ENCODE measurements around the gene APBA1. TPM values are rescaled to one million over a fixed set of nuclear protein-coding genes. Genes with fewer than 3 reads are reported as not detected.

The APBA1 gene
- total RNA-seq, 1 donor from 2014 or later, result 0.55 TPM

GRCh38 chr9:69472101-69472620 is 200.0 kb downstream of the APBA1 start:
- DNase-seq (ENCODE audit: low read depth), result no peak

DNA sequence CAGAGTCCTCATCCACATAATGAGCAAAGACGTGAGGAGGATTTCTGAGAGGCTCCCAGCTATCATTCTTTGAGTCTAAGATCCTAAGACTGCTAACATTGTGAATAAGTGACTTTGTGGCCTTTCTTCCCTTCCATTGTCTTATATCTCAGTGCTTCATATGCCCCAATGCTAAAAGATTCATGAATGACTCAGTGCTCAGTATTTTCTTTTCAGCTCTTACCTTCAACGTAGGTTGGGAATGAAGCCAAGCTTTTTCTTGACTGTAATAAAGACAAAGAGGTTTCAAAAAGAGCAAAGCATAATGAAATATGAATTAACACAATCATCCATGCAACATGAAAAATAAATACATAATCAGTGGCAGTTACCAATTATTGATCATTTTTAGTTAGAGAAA is 200.7 kb downstream of the APBA1 start:
- peak; percentile 81 for DNase-seq (ENCODE audit: low read depth)

GRCh38 chr9:69470186-69470977 is 201.8 kb downstream of the APBA1 start:
- DNase-seq (ENCODE audit: low read depth), result peak; percentile 83

DNA sequence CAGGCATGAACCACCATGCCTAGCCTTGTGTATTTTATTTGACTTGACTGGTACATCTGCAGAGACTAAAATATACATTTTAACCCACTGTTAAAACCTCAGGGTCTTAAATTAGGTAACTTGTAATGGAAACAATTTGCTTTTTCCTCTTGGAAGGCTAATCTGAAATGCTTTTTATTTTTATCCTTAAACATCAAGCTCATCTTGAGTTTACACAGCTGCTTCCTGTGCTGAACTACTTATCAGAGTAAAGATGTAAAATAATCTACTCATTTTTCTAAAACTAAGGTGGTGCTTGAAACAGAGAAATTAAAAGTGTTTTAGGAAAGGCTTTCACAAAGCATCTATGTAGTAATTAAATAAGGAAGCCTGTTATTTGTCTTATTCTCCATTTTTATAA is 203.0 kb downstream of the APBA1 start:
- no peak for DNase-seq (ENCODE audit: low read depth)

- peak; percentile 21 for DNase-seq (ENCODE audit: low read depth)
These were observed 203.8 kb downstream of the APBA1 start for GRCh38 chr9:69468380-69468779.

GRCh38 chr9:69466151-69466550 is 206.0 kb downstream of the APBA1 start:
- peak; percentile 42 for DNase-seq (ENCODE audit: low read depth)

- no peak for DNase-seq (ENCODE audit: low read depth)
These were observed 206.7 kb downstream of the APBA1 start for GRCh38 chr9:69465473-69465872.

- DNase-seq (ENCODE audit: low read depth), result no peak
These were observed 208.6 kb downstream of the APBA1 start for GRCh38 chr9:69463497-69464068.

DNA sequence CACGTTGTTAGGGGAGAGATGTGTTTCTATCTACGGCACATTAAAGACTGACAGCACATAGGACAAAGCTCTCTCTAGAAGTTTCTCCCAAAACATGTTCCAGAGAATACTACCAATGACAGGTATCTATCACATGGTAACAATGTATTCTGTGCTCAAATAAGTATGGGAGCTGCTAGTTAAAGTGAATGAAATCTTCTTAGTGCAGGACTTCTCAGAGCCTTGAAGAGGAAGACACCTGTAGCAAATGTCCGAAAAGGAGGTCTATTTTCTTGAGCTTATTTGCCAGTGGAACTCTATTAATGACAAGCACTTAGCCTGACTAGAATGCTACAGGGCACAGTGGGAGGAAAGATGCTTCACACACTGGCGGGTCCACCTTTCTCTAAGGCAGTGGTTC is 209.8 kb downstream of the APBA1 start:
- DNase-seq (ENCODE audit: low read depth), result no peak

DNA sequence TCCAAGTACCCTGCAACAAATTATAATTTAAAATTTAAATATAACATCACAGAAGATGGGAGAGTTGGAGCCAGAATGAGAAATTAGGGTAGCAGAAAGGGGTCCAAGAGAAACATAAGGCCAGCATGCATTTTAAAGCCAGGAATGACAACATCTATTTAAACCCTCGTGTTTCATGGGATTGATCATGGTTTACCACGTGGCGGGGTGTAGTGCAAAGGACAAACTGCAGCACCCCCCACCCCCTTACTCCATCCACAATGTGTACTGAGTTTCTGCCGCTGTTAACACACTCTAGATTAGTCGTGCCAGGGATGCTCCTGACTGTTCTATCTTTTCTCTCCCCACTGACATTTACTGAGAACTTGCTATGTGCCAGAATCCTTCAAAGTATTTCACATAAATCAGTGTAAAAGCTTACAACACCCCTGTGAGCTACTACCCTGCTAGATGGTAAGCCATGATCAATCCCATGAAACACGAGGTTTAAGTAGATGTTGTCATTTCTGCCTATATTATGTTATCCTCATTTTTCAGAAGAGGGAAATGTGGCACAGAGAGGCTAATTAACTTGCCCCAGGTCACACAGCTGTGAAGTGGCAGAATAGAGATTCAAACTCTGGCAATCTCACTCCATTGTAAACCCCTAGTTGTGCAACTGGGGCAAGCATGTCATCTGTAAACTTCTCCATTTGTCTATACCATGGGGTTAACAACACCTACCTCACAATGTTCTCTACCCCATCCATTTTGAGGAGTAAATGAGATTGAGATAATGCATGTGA is 210.9 kb downstream of the APBA1 start:
- DNase-seq (ENCODE audit: low read depth), result no peak

DNA sequence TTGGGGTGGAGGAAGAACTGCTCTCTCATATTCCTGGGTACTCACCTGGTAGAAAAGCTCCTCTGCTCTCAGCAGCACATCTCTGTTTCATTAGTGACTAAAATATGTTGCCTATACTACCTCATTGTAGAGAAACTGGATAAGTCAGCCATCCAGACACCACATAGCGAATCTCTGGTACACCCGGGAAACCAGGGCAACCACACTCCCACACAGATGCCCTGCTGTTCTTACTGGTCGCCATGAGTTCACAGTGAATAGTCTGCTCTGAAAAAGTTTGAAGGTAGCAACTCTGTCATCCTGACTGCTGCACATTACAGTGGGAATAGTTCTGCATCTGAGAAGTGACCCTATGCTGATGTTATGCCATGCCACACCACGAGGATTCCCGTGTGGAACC is 212.2 kb downstream of the APBA1 start:
- DNase-seq (ENCODE audit: low read depth), result no peak

DNA sequence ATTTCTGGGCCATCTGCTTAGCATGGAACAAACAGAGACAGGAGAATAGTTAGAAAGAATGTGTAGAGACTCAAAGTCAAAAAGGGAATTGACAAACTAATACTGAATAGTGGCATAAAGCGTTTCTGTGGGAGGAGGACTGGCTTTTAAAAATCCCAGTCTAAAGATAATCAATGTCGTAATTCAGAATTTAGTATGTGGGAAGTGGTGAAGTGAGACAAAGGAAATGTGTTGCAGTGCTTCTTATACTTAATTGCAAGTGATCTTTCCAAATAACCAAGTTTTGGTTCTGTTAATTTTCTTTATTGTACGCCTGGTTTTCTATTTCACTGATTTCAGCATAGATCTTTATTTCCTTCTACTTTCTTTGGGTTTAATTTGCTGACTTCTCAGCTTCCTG is 214.0 kb downstream of the APBA1 start:
- no peak for DNase-seq (ENCODE audit: low read depth)

DNA sequence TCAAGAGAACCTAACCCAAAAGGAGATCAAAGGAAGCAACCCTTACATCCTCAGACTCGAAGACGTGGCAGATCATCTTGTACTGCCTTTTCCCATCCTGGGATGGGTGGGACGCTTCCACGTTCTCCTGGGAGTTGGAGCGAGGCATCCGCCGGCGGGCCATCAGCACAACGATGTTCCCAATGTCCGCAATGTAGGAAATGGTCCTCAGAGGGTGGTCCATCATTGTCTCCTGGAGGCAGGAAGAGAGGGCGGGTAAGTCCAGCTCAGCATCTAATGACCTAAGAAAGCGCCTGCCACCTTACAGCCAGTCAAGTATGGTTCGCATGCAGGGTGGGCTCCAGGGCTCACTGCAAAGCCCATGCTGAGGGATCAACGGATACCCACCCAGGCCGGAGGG is 216.0 kb downstream of the APBA1 start:
- DNase-seq (ENCODE audit: low read depth), result no peak

DNA sequence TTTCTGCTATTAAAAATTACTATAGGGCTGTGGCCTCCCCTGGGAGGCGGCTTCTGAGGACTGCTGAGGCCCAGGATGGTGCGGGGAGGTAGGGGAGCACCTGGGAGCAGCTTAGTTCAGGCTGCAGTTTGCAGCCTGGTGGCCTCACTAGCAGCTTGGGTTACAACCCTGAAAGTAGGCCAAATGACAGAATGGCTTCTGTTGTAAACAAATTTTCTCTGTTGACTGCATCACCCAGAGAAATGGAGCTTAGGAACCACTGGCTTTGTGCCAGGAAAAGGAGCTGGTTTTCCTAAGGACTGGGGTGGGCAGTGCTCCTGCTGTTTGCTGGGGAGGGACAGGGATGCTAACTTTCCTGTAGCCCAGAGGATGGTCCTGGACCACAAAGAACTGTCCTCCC is 216.9 kb downstream of the APBA1 start:
- DNase-seq (ENCODE audit: low read depth), result no peak

DNA sequence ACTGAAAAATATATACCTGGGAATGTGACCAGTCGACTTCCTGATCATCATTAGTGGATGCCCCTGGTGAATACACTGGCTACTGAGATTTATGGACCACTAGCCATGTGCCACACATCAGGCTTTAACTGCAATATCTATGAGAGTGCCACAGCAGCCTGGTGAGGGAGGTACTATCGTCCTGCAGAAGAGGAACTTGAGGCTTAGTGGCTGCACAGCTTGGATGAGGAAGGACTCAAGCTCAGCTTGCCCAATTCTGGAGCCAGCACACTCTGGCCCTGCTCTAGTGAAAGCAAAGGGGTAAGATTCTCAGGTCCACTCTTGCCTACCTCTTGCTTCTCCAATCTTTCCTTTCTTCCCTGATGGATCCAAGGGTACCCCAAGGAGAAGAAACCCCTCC is 217.8 kb downstream of the APBA1 start:
- DNase-seq (ENCODE audit: low read depth), result no peak

DNA sequence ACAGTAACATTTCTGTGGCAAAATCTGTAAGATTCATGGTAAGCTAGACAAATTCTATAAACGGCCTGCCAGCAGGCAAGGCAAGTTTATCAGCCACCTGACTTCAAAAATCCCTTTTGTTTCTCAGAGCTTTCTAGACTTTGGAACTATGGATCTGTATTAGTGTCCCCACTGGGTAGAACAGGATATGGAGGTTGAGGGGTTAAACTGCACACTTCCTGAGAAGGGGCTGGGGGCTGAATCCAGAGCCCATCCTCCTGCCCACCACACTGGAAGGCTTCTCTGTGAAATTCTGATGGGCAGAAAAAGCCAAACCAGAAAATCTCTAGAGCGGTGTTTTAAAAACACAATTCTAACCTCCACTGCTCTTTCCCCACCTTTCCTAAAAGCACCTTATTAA is 218.4 kb downstream of the APBA1 start:
- no peak for DNase-seq (ENCODE audit: low read depth)

GRCh38 chr9:69452110-69452782 is 219.9 kb downstream of the APBA1 start:
- peak; percentile 77 for DNase-seq (ENCODE audit: low read depth)

- no peak for DNase-seq (ENCODE audit: low read depth)
These were observed 225.7 kb downstream of the APBA1 start for GRCh38 chr9:69446496-69446895.

DNA sequence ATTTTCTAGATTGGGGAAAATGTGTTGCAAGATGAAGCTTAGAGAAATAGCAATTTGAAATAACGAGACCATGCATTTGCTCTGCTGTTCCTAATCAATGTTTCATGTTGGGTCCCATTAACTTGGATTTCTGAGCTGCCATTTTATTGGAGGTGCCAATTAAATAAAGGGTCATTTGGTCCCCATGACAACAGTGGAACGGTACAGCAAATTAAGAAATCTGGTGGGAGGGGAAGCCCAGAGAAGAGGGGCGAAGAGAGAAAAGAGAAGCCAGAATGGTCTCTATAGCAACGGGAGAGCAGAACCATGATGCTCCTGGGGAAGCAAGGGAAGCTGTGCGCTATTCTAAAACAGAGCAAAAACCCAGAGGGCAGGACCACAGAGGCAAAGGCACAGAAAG is 226.9 kb downstream of the APBA1 start:
- DNase-seq (ENCODE audit: low read depth), result no peak

DNA sequence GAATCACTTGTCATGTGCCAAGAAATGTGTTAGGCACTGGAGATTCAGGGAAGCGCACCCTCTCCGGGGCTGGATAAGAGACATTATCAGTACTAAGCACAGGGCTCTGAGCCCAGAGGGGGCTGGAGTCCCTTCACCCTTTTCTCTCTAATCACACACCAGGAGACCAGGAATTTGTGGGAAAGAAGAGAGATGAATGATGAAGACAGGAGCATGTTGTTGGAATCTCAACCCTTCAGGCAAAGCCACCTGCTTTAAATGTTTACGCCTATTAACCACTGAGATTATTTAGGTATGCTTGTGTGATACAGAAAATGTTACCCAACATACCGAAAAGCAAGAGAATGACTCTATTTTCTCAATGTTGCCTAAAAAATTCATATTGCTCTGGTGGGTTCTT is 227.4 kb downstream of the APBA1 start:
- no peak for DNase-seq (ENCODE audit: low read depth)

GRCh38 chr9:69444021-69444420 is 228.2 kb downstream of the APBA1 start:
- peak; percentile 68 for DNase-seq (ENCODE audit: low read depth)

- peak; percentile 36 for DNase-seq (ENCODE audit: low read depth)
These were observed 229.0 kb downstream of the APBA1 start for GRCh38 chr9:69443178-69443577.
